WERI-Rb-1 (cell line): Measurements from ENCODE around the gene STOML3.

Experiments
- DNase-seq: peaks from one replicate; pipeline ENCODE4 v3.0.0-alpha.2; 2020
- H3K27ac ChIP-seq: fragments of 250-450 bp; sonication (Bioruptor Pico); 2 replicates; pipeline ENCODE4 v1.5.1; 2020; ENCODE audit warnings: mild to moderate bottlenecking, moderate library complexity
- H3K27me3 ChIP-seq: fragments of 250-450 bp; sonication (Bioruptor Pico); 2 replicates; pipeline ENCODE4 v1.5.1; 2021; ENCODE audit warnings: mild to moderate bottlenecking, low read depth, moderate library complexity; ENCODE audit not compliant: insufficient read depth, severe bottlenecking
- H3K36me3 ChIP-seq: fragments of 250-450 bp; sonication (Bioruptor Pico); 2 replicates; pipeline ENCODE4 v1.5.1; 2020; ENCODE audit warnings: mild to moderate bottlenecking, moderate library complexity
- H3K4me3 ChIP-seq: 2 replicates; pipeline ENCODE4 v1.5.1; 2011; ENCODE audit warnings: low read depth, mild to moderate bottlenecking, control low read depth, low read length
- H3K9me3 ChIP-seq: fragments of 250-450 bp; sonication (Bioruptor Pico); 2 replicates; pipeline ENCODE4 v1.5.1; 2021; ENCODE audit warnings: mild to moderate bottlenecking, moderate library complexity; ENCODE audit not compliant: severe bottlenecking
- TF ChIP-seq, protein P1 (sequence below): IDR thresholded peaks from 2 replicates; pipeline ENCODE4 v1.5.1; 2011; ENCODE audit warnings: low read depth, mild to moderate bottlenecking, control low read depth, inconsistent platforms, low read length

The STOML3 gene

DNA sequence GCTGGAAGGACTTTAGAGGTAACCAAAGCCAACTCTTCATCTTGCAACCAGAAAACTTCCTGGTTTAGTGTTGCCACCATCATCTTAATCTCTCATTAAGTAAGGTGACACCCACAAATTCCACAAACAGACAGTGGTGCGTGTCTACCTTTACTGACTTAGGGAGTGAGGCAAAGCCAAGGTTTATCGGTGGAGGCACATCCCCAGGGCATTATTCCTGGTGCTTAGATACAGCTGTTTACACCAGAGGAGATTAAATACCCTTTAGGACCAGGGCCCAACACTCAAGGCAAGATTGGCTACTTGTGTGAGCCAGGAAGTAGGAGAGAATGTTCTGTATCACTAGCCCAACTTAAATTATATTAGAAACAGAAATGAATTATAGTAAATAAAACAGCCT, 9.5 kb downstream of the STOML3 start:
- Histone ChIP-seq H3K9me3 (no peaks in the 10 kb centered on the region), H3K4me3 (no peak overlapping the region), H3K27ac (no peak overlapping the region), H3K36me3 (no peaks in the 10 kb centered on the region), H3K27me3 (no peaks in the 10 kb centered on the region)
- no peak for DNase-seq
- TF ChIP-seq, protein P1, sequence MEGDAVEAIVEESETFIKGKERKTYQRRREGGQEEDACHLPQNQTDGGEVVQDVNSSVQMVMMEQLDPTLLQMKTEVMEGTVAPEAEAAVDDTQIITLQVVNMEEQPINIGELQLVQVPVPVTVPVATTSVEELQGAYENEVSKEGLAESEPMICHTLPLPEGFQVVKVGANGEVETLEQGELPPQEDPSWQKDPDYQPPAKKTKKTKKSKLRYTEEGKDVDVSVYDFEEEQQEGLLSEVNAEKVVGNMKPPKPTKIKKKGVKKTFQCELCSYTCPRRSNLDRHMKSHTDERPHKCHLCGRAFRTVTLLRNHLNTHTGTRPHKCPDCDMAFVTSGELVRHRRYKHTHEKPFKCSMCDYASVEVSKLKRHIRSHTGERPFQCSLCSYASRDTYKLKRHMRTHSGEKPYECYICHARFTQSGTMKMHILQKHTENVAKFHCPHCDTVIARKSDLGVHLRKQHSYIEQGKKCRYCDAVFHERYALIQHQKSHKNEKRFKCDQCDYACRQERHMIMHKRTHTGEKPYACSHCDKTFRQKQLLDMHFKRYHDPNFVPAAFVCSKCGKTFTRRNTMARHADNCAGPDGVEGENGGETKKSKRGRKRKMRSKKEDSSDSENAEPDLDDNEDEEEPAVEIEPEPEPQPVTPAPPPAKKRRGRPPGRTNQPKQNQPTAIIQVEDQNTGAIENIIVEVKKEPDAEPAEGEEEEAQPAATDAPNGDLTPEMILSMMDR = no peak

DNA sequence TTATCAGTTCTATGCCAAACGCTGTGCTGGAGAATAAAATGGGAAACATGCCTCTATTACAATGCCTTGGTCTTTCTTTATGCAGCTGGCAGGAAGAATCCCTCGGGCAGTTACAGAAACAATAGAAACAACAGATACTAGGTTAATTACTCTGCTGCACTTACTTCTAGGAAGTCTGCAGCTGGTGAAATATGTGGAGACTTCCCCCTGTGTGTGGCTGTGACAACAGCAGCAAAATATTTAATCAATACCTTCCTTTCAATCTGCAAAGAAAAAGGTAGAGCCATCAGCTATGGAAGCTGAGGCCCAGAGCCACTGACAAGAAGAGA, 9.9 kb downstream of the STOML3 start:
- Histone ChIP-seq H3K4me3 (no peak overlapping the region), H3K36me3 (no peaks in the 10 kb centered on the region), H3K27ac (no peak overlapping the region), H3K9me3 (no peaks in the 10 kb centered on the region), H3K27me3 (no peaks in the 10 kb centered on the region)
- DNase-seq = no peak
- TF ChIP-seq, protein P1 = no peak

DNA sequence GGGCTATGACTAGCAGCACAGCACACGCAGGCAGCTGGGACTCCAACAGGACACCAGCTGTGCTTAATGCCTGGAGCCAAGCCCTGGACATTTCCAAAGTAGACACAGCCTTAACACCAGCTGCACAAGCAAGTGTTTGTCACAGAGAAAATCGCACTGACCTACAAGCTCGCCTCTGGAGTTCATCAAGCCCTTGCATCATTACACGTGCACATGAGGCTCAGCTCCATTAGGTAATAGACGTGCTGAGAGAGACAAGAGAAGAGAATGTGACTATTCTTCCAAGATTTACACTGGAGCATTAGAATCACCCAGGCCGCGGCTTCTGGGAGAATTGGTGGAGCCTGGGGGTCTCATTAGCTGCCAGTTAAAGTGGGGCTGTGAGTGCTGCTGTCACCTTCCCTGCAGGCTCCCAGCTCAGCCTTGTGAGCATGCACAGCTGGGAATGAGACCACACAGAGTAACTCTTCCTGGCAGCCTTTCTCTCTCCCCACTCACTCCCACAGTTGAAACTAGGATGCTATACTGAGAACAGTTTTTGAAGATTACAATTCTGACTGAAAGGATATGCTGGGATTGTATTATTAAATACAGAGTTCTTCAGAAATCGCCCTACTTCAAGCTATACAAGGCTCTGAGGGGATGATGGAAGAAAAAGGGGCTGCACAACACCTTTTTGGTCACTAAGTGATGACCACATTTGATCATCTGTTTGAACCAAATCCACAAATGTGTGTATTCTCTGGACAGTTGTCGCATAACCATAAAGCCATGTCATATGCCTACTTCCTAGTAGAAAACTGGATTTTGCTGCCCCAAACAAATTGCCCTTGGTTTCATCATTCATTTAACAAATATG, 10.5 kb downstream of the STOML3 start:
- no peaks in the 10 kb centered on the region for H3K36me3 ChIP-seq
- H3K9me3 ChIP-seq = no peaks in the 10 kb centered on the region
- H3K27me3 ChIP-seq = no peaks in the 10 kb centered on the region
- H3K4me3 ChIP-seq = no peak overlapping the region
- no peak for DNase-seq
- TF ChIP-seq, protein P1 = no peak
- H3K27ac ChIP-seq = no peak overlapping the region

DNA sequence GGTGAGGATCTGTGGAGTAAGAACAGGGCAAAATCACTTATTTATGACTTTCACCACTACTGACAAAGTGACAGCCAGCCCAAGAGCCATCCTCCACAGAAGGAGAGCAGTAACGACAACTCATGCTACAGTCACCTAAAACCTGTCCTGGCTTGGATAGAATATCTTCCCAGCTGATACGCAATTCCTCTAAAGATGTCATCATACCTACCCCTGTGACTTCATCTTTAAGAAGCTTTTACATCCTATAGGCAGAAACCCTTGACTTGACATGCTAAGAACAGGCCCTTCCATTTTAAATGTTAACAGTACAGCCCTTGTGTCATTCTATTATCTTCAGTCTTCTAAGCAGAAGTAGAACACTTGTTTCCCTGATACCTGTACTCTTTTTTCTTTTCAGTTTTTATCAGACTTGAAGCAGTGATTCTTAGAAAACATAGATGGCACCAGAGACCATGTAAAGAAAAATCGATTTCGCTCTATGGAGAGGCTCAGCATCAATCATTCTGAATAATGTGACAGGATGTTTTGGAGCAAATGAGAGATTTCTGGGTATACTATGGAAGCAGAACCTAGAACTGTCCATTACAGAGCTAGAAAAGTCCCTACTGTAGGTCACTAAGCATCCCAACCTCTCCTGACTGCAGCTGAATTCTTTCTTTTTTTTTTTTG, 20.1 kb downstream of the STOML3 start:
- Histone ChIP-seq H3K27me3 (no peaks in the 10 kb centered on the region), H3K4me3 (no peak overlapping the region), H3K9me3 (no peaks in the 10 kb centered on the region), H3K27ac (no peak overlapping the region), H3K36me3 (no peaks in the 10 kb centered on the region)
- TF ChIP-seq, protein P1 = no peak
- DNase-seq = no peak

DNA sequence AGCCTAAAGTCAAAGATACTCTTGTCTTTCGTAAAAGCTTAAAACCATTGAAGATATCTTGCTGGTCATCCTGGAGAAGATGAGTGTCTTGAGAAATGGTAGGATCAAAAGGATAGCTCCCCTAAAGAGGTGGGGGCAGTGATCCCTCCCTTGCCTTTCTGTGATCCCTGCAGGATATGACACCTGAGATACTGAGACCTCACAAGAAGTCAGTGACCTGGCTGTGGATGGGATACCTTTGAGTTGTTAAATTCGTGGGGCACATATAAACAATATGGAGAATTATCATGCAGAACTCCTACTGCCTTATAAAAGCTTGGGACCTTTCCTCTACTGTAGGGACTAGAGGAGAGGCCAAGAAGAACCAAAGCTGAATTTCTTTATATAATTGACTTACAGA, 21.4 kb downstream of the STOML3 start:
- Histone ChIP-seq H3K27ac (no peak overlapping the region), H3K9me3 (no peaks in the 10 kb centered on the region), H3K36me3 (no peaks in the 10 kb centered on the region), H3K27me3 (no peaks in the 10 kb centered on the region), H3K4me3 (no peak overlapping the region)
- no peak for DNase-seq
- TF ChIP-seq, protein P1 = no peak

DNA sequence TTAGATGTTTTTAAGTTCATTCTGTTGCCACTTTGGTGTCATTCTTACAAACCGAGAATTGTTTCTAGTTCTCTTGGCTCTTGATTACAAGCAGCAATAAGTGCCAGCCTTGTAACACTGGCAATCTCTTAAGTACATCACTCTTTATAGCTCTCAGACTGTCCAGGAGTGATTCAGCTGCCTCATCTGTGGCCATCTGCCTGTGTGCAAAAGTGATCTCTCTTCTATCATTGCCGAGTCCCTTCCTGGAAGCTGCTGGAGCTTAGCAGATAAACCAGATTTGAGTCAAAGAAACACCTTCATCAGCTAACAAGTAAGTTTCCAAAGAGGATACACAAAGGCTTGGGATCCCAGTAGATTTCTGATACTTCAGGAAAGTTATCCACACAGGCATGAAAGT, 23.2 kb downstream of the STOML3 start:
- Histone ChIP-seq H3K27me3 (no peaks in the 10 kb centered on the region), H3K36me3 (no peaks in the 10 kb centered on the region), H3K4me3 (no peak overlapping the region), H3K9me3 (no peaks in the 10 kb centered on the region), H3K27ac (no peak overlapping the region)
- TF ChIP-seq, protein P1 = no peak
- peak; percentile 55 for DNase-seq
